Upper lobe of left lung (tissue), 6 donors: ENCODE data around the gene CCDC39. TPM values are rescaled to one million over a fixed set of nuclear protein-coding genes. Genes with fewer than 3 reads are reported as not detected.

Source experiments
- ATAC-seq, 2 donors: fragments of 200-7000 bp; cut with Tn5 transposase; one replicate each; pipeline ENCODE4 v1.9.1; 2022; ENCODE audit warnings: mild to moderate bottlenecking in 2 of 2, moderate library complexity in 2 of 2; ENCODE audit not compliant: low FRiP score in 2 of 2
- DNase-seq, 2 donors: peaks; one replicate each; pipeline ENCODE4 v3.0.0-alpha.2; 2019 to 2020
- H3K27ac ChIP-seq, 4 donors: fragments of 200-600 bp; sonication (generic); one replicate each; pipeline ENCODE4 v1.5.1; 2016 to 2019
- H3K27me3 ChIP-seq, 4 donors: fragments of 200-600 bp; sonication (generic); one replicate each; pipeline ENCODE4 v1.5.1; 2017 to 2019
- H3K36me3 ChIP-seq, 4 donors: fragments of 200-600 bp; sonication (generic); one replicate each; pipeline ENCODE4 v1.5.1; 2016 to 2019
- H3K4me1 ChIP-seq, 4 donors: fragments of 200-600 bp; sonication (generic); one replicate each; pipeline ENCODE4 v1.5.1; 2018 to 2019
- H3K4me3 ChIP-seq, 4 donors: fragments of 200-600 bp; sonication (generic); one replicate each; pipeline ENCODE4 v1.5.1; 2017 to 2019; ENCODE audit warnings: mild to moderate bottlenecking in 2 of 4, moderate library complexity in 1 of 4
- H3K9me3 ChIP-seq, 4 donors: fragments of 200-600 bp; sonication (generic); one replicate each; pipeline ENCODE4 v1.5.1; 2018 to 2019
- CTCF ChIP-seq, 6 experiments: fragments of 450-650 bp in 4 of 6; fragments of 200-600 bp in 2 of 6; sonication (generic) in 2 of 6; IDR thresholded peaks; one replicate each; pipeline ENCODE4 v1.5.1; 2016 to 2019; ENCODE audit warnings: antibody characterized with exemption in 6 of 6
- EP300 ChIP-seq, 4 donors: sonication (generic); formaldehyde crosslinking; IDR thresholded peaks; one replicate each; pipeline ENCODE4 v1.5.1; 2017; ENCODE audit warnings: antibody characterized with exemption in 4 of 4, control low read depth in 2 of 4
- POLR2A ChIP-seq, 4 donors: fragments of 450-650 bp; IDR thresholded peaks; one replicate each; pipeline ENCODE4 v1.5.1; 2016 to 2017; ENCODE audit warnings: antibody characterized with exemption in 4 of 4, mild to moderate bottlenecking in 2 of 4
- POLR2AphosphoS5 ChIP-seq, 2 donors: sonication (generic); formaldehyde crosslinking; IDR thresholded peaks; one replicate each; pipeline ENCODE4 v1.5.1; 2017; ENCODE audit warnings: antibody characterized with exemption in 2 of 2
- WGBS, 2 donors: methylation state at CpG; one replicate each; pipeline ENCODE4 v1.1.5; 2017 to 2018; 5-methylcytosine and 5-hydroxymethylcytosine counted together
- small RNA-seq, 4 donors: library from RNA; depleted of rRNA; stranded (forward); fragments of <200 nt; gene quantifications; one replicate each; pipeline ENCODE3, GENCODE V24; 2016
- total RNA-seq, 6 donors: library from RNA; depleted of rRNA in 4 of 6; stranded (reverse); fragments of >200 nt in 4 of 6; gene quantifications; one replicate each; pipeline versions ENCODE4 v1.1.0 to v1.2.1, GENCODE V29; 2016 to 2021
- donor health status: DM: no; HTN: no; CAD: no; lungs with moderate emphysema.
- donor health status: DM: no; HTN: yes; CAD: no; lungs with severe emphysema.

CCDC39 gene
- total RNA-seq, 6 donors from 2014 or later: 0.34 to 18.2 (median 1.5) TPM

- 72 to 77% methylated on average over 2 of the region's 2 CpGs for WGBS, 2 donors
- no peak for DNase-seq
- H3K4me3 ChIP-seq: no peak overlapping the region
- H3K27ac ChIP-seq: no peak overlapping the region
- no peaks in the 10 kb centered on the region for H3K27me3 ChIP-seq
- H3K9me3 ChIP-seq: peaks cover 0 to 4% (median 0%) of the 10 kb centered on the region in 4 donors
- no peak for ATAC-seq
- no peaks in the 10 kb centered on the region for H3K36me3 ChIP-seq
- H3K4me1 ChIP-seq: no peaks in the 10 kb centered on the region
- TF ChIP-seq POLR2A (IDR thresholded peaks at IDR 0.05) (no peak), CTCF (IDR thresholded peaks at IDR 0.05) (no peak), POLR2AphosphoS5 (IDR thresholded peaks at IDR 0.05) (no peak), EP300 (IDR thresholded peaks at IDR 0.05) (no peak)
These were observed 114.6 kb downstream of the CCDC39 start for GRCh38 chr3:180564676-180565075.

Small RNAs within 50 kb of the gene (small RNA-seq; reads per million reads assigned to genes)
- 0 reads per million in 4 donors for gene AC068298.1
- 0 reads per million in 4 donors for gene RNU6-486P

Other genes starting within 250 kb of the CCDC39 start
- 100 to 1,000 TPM in 1 of 6 donors, 10 to 100 TPM in 5; 34.8 to 174 (median 47.2) TPM for gene TTC14, start 77.3 kb downstream of the CCDC39 start, total RNA-seq
- gene FXR1, start 233.2 kb upstream of the CCDC39 start, total RNA-seq: 100 to 1,000 TPM in 2 of 6 donors, 10 to 100 TPM in 4; 74.9 to 145 (median 88.3) TPM